OCI-M2 (cell line): ENCODE results near the gene ROBO3.

Source experiments
- DNase-seq: peaks from one replicate; lab custom pipeline; 2025; ENCODE audit not compliant: unreplicated experiment; lab: John Stamatoyannopoulos, UW

Gene ROBO3

GRCh38 chr11:124844664-124845079 lies 20.6 kb upstream of the ROBO3 start:
- DNase-seq = no peak

- no peak for DNase-seq
These were observed 19.1 kb upstream of the ROBO3 start for GRCh38 chr11:124846070-124846673.

DNA sequence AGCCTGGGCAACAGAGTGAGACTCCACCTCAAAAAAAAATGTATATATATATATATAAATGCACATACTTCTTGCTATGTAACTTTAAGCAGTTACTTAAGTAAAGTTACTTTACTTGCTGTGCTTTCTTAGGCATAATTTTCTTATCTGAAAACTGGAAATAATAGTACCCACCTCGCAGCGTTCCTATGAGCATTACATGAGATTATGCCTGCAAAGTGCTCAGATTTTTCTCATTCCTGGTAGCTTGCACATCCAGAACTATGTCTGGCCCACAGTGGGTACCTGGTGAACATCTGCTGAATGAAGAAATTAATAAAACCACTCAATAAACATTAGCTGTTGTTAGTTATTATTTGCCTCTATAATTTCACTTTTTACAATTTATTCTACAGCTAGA lies 6.1 kb upstream of the ROBO3 start:
- no peak for DNase-seq

DNA sequence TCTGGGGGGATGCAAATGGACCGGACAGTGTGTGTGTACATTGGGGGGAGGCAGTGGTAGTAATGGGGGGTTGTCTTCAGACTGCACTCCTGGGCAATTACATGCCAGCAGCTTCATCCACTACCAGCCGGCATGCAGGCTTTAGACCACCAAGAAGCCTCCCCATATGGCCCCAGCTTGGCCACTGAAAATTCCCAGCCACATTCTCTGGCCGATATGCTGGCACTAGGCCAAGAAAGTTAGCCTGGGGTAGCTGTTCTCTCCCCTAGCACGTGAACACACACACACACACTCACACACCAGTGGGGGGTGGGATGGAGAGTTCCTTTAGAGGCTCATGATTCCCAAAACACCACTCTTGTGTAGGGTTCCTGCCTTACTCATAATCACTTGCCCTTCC lies 3.6 kb upstream of the ROBO3 start:
- DNase-seq = no peak

DNA sequence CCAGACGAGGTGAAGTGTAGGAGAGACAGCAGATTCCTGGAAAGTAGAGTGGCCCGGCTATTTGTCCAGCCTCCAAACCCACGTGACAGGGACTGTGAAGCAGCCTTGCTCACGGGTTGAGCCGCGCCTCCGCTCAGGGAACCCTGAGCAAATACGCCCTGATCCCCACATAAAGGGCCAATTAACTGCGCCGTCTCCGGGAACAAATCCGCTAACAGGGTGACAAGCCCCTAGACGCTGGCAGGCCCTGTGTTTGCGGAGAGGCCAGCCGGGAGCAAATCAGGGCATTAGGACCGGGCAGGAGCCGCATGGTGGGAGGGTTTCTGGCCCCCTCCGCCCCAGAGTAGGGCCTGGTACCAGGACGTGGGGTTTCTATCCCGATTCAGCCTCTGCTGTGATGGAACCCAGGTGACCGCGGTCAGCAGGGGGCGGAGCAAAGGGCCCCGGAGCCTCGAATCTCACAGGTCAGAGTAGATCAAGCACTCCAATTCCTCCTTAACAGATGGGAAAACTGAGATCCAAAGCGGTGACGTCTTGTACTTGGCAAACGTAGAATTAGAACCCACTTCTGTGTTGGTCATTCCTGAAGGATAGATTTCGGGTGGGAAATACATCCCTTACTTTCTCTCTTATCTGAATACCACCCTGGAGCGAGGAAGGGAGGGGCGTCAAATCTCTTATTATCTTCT lies 2.0 kb upstream of the ROBO3 start:
- DNase-seq = no peak

DNA sequence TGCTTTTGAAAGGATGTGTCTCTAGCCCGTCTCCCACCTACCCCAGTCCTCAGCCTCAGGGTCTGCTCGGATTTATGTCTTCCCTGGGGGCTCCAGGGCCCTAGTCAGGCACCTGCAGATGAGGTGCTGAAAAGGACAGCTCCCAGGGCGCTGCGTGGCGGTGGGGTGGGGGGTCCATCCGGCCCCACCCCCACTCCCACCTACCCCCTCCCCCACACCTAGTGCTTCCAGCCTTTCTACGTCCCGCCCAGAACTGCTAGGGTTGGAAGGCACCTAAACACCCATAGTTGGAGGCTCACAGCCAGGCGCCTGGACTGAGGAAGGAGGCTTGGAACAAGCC lies 1.4 kb upstream of the ROBO3 start:
- DNase-seq = no peak

GRCh38 chr11:124864176-124864891 lies 898 bp upstream of the ROBO3 start:
- DNase-seq = no peak

DNA sequence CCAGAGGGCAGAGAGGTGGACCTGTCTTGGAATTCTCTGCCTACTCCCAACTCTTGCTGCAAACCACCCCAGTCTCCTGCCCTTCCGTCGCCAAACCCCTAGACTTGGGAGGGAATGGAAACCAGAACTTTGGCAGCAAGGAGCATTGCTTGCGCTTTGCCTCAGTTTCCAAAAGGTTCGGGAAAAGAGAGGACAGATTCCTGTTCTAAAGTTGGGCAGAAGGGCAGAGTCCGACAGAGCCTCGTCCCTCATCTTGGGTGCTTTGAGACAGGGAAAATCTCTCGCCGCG lies 396 bp upstream of the ROBO3 start:
- no peak for DNase-seq

GRCh38 chr11:124865902-124866851 lies 945 bp downstream of the ROBO3 start:
- DNase-seq = no peak

DNA sequence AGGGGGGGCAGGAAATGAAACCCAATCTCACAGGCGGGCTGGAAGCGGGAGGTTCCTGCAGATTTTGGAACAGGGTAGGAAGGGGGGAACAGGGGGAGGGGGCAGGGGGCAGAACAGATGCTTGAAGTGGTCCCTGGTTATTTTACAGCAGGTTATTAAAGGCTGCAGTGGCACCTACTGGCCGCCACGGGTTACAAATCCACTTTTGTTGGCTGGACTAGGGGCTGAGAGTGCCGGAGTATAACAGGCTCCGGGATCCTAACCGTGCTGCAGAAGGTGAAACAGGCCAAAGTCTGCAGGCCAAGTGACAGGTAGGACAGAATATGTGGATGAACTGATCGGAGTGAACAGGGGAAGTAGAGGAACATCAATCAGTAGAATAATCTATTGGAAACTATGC lies 2.5 kb downstream of the ROBO3 start:
- no peak for DNase-seq

DNA sequence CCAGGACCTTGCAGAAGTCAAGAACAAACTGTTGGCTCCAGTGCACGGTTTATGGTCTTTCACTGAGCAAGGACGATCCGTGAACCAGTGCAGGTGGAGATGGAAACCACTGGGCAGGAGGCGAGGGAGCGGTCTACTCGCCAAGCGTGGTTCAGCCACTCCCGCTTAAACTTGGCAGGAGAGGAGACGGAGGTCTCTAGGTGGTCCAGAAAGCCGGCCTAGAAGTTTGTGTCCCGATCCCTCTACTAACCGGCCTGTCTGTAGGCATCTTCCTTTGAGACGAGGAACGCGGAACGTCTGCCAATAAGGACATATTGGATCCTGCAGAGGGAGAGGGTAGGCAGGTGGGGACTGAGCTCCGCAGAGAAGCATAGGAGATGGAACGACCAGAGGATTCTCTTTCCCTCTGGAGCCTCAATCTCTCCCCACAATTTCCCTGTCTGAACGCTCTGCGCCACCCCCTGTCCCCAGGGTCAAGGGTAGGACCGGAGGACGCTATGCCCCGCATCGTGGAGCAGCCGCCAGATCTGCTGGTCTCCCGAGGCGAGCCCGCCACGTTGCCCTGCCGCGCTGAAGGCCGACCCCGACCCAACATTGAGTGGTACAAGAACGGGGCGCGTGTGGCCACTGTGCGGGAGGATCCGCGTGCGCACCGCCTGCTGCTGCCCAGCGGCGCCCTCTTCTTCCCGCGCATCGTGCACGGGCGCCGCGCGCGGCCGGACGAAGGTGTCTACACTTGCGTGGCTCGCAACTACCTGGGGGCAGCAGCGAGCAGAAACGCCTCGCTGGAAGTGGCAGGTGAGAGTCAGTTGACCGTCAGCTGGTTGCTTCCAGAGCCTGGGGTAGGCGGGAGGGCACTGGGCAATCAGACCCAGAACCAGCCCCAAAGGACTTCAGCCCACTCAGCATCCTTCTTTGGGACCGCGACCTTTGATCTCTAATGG lies 3.4 kb downstream of the ROBO3 start:
- no peak for DNase-seq

DNA sequence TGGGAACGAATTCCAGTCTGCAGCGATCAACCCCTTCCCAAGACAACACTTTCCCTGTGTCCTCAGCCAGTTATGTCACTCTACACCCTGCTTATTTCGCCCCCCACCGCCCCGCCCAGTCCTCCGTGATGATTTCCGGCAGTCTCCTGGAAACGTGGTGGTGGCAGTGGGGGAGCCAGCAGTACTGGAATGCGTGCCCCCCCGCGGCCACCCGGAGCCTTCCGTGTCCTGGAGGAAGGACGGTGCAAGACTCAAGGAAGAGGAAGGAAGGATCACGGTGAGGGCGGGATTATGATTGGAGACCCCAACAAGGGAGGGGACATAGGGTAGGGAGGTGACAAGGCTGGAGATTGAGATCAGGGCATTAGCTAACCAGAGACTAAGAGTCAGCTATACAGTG lies 4.1 kb downstream of the ROBO3 start:
- DNase-seq = no peak

DNA sequence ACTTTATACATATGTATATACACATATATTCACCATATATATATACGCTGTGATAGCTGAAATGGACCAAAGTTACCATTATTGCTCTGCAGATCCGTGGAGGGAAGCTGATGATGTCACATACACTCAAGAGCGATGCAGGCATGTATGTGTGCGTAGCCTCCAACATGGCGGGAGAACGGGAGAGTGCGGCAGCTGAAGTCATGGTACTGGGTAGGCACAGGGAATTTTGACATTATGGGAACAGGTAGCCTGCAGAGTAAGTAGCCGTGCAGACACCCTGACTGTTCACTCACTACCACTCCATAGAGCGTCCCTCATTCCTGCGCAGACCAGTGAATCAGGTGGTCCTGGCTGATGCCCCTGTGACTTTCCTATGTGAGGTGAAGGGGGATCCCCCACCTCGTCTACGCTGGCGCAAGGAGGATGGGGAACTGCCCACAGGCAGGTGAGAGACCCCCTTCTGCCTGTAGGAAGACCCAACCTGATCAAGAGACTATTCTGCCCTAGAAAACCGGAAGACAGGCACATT lies 4.7 kb downstream of the ROBO3 start:
- no peak for DNase-seq

- no peak for DNase-seq
These were observed 5.2 kb downstream of the ROBO3 start for GRCh38 chr11:124870430-124870829.

GRCh38 chr11:124872280-124872679 lies 7.0 kb downstream of the ROBO3 start:
- no peak for DNase-seq

DNA sequence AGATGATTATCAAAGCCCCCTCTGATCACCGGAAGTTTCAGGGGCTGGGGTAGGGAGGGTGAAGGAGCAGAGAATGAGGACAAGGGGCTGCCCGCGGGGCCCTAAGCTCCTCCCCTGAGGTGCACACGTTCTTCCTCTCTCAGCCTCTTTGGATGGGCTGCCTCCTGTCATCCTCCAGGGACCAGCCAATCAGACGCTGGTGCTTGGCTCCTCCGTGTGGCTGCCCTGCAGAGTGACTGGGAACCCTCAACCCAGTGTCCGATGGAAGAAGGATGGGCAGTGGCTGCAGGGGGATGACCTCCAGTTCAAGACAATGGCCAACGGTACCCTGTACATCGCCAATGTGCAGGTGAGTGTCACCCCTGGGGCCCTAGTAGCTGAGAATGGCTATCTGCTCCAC lies 7.5 kb downstream of the ROBO3 start:
- no peak for DNase-seq

DNA sequence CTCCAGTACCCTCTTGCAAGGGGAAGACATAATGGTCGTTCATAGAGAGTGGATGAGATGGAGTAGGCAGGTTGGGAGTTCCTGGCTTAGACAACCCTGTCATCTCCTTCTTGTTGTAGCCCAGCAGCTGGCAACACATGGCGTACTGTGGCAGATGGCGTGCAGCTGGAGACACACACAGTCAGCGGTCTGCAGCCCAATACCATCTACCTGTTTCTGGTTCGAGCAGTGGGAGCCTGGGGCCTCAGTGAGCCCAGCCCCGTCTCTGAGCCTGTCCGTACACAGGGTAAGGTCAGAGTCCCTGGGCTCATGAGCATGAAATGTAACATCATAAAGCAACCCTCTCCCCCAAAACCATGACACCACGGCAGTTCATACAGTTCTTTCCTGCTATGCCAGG lies 8.7 kb downstream of the ROBO3 start:
- no peak for DNase-seq

GRCh38 chr11:124874571-124875255 lies 9.5 kb downstream of the ROBO3 start:
- DNase-seq = no peak

DNA sequence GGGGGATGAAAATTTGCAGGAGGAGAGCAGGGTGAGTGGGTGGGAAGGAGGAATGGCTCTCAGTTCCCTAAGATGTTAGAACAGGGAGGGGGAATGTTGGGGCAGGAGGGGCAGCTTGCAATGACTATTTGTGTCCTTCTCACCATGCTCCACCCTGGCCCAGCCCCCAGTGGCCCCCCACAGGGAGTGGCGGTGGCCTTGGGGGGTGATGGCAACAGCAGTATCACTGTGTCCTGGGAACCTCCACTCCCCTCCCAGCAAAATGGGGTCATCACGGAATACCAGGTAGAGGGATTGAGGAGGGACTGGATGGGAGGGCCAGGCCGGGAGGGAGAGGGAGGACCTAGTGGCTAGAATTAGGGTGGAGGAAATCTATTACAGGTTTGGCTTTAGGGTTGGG lies 10.2 kb downstream of the ROBO3 start:
- DNase-seq = no peak
